ENCODE data around the gene FAM187B. TPM values are rescaled to one million over a fixed set of nuclear protein-coding genes. Genes with fewer than 3 reads are reported as not detected.

FAM187B gene
- total and polyA plus RNA-seq, 2 of the 4 experiments (the other 2 are of a cell fraction): not detected

DNA sequence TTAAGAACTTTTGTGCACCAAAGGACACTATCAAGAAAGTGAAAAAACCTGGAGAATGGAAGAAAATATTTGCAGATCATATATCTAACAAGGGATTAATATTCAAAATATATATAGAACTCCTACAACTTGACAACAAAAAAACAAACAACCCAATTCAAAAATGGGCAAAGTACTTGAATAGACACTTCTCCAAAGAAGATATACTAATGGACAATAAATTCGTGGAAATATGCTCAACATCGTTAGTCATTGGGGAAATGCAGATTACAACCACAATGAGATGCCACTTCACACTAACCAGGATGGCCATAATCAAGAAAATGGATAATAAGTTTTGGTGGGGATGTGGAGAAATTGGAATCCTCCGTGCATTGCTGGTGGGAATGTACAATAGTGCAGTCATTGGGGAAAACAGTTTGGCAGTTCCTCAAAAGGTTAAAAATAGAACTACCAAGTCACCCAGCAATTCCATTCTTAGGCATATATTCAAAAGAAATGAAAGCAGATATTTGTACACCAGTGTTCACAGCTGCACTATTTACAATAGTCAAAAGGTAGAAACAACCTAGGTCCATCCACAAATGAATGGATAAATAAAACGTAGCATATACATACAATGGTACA, 18.0 kb upstream of the FAM187B start:
- Histone ChIP-seq H2BK15ac (ENCODE audit: low read depth, low read length) (no peak overlapping the region), H3K36me3 (ENCODE audit: control insufficient read depth, insufficient read depth, low read length) (no peaks in the 10 kb centered on the region), H2AK9ac (replicated peaks; ENCODE audit: low read depth, low read length, poor library complexity) (no peak overlapping the region), H3K4me2 (ENCODE audit: low read depth, low read length) (no peak overlapping the region), H3K4me3 (ENCODE audit: insufficient read depth, low read depth, low read length) (no peak overlapping the region), H2AFZ (replicated peaks; ENCODE audit: low read length, poor library complexity) (no peak overlapping the region), H4K8ac (ENCODE audit: low read depth in 2 of 2, low read length in 2 of 2) (no peak overlapping the region), H3K18ac (ENCODE audit: low read depth, low read length) (no peak overlapping the region), H4K20me1 (ENCODE audit: insufficient read depth, low read length) (no peaks in the 10 kb centered on the region), H3K79me1 (ENCODE audit: low read depth in 1 of 2, low read length in 2 of 2) (no peaks in the 10 kb centered on the region), H3K23ac (ENCODE audit: low read depth, low read length) (no peak overlapping the region), H3K27ac (ENCODE audit: insufficient read depth, low read length) (no peak overlapping the region), H3K4ac (ENCODE audit: low read depth, low read length) (no peak overlapping the region), H2BK5ac (ENCODE audit: low read depth, low read length, poor library complexity, severe bottlenecking) (no peak overlapping the region), H2BK120ac (ENCODE audit: low read depth, low read length) (no peak overlapping the region), H3K4me1 (ENCODE audit: control insufficient read depth, insufficient read depth, low read length) (no peaks in the 10 kb centered on the region), H3K27me3 (ENCODE audit: control insufficient read depth, insufficient read depth, low read length) (peaks cover 37% of the 10 kb centered on the region), H3K9me3 (ENCODE audit: control insufficient read depth, insufficient read depth, low read length) (no peaks in the 10 kb centered on the region), H4K91ac (ENCODE audit: insufficient read depth, low read depth, low read length) (no peak overlapping the region), H3K14ac (replicated peaks; ENCODE audit: low read depth, low read length) (no peak overlapping the region), H3K9me1 (ENCODE audit: insufficient read depth, low read length) (no peaks in the 10 kb centered on the region), H2AK5ac (ENCODE audit: low read depth, low read length) (no peak overlapping the region), H4K5ac (ENCODE audit: low read depth, low read length) (no peak overlapping the region), H3K56ac (ENCODE audit: extremely low read depth, insufficient read depth, low read length) (no peak overlapping the region), H3K9ac (ENCODE audit: low read depth, low read length) (no peak overlapping the region), H2BK20ac (ENCODE audit: low read depth, low read length) (no peak overlapping the region)
- ChIA-PET POLR2A (ENCODE audit: unreplicated experiment) (no interaction called here), CTCF (no interaction called here)
- ATAC-seq (ENCODE audit: low read depth): no peak
- DNase-seq: no peak
- TF ChIP-seq NFE2L2 (IDR thresholded peaks at IDR 0.05; ENCODE audit: low read depth, low read length) (no peak), RCOR1 (IDR thresholded peaks at IDR 0.05; ENCODE audit: insufficient replicate concordance, low read length) (no peak), RFX5 (IDR thresholded peaks at IDR 0.05; ENCODE audit: low read depth, low read length) (no peak), MXI1 (IDR thresholded peaks at IDR 0.05; ENCODE audit: borderline replicate concordance, low read depth, low read length) (no peak), CHD1 (IDR thresholded peaks at IDR 0.05; ENCODE audit: low read depth, low read length) (no peak), MAZ (IDR thresholded peaks at IDR 0.05; ENCODE audit: borderline replicate concordance, low read depth, low read length) (no peak), CEBPB (IDR thresholded peaks at IDR 0.05; ENCODE audit: low read depth, low read length) (no peak), FOS (IDR thresholded peaks at IDR 0.05; ENCODE audit: low read depth, low read length) (no peak), BHLHE40 (IDR thresholded peaks at IDR 0.05; ENCODE audit: low read depth, low read length) (no peak), POLR2A (IDR thresholded peaks at IDR 0.05; ENCODE audit: low read depth, low read length) (no peak)
- TF ChIP-seq, protein P1, sequence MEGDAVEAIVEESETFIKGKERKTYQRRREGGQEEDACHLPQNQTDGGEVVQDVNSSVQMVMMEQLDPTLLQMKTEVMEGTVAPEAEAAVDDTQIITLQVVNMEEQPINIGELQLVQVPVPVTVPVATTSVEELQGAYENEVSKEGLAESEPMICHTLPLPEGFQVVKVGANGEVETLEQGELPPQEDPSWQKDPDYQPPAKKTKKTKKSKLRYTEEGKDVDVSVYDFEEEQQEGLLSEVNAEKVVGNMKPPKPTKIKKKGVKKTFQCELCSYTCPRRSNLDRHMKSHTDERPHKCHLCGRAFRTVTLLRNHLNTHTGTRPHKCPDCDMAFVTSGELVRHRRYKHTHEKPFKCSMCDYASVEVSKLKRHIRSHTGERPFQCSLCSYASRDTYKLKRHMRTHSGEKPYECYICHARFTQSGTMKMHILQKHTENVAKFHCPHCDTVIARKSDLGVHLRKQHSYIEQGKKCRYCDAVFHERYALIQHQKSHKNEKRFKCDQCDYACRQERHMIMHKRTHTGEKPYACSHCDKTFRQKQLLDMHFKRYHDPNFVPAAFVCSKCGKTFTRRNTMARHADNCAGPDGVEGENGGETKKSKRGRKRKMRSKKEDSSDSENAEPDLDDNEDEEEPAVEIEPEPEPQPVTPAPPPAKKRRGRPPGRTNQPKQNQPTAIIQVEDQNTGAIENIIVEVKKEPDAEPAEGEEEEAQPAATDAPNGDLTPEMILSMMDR (conservative IDR thresholded peaks at IDR 0.05; ENCODE audit: low read depth, low read length): no peak
- TF ChIP-seq, protein P2, sequence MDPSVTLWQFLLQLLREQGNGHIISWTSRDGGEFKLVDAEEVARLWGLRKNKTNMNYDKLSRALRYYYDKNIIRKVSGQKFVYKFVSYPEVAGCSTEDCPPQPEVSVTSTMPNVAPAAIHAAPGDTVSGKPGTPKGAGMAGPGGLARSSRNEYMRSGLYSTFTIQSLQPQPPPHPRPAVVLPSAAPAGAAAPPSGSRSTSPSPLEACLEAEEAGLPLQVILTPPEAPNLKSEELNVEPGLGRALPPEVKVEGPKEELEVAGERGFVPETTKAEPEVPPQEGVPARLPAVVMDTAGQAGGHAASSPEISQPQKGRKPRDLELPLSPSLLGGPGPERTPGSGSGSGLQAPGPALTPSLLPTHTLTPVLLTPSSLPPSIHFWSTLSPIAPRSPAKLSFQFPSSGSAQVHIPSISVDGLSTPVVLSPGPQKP (IDR thresholded peaks at IDR 0.05; ENCODE audit: borderline replicate concordance, low read depth, low read length): no peak
- TF ChIP-seq, protein P3, sequence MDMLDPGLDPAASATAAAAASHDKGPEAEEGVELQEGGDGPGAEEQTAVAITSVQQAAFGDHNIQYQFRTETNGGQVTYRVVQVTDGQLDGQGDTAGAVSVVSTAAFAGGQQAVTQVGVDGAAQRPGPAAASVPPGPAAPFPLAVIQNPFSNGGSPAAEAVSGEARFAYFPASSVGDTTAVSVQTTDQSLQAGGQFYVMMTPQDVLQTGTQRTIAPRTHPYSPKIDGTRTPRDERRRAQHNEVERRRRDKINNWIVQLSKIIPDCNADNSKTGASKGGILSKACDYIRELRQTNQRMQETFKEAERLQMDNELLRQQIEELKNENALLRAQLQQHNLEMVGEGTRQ (IDR thresholded peaks at IDR 0.05; ENCODE audit: low read depth, low read length): no peak
- no TSS peak for BruUV-seq (replicated peaks)
- dilution Hi-C loops (cut with HindIII; ENCODE audit: low sequenced_read_pairs, unreplicated experiment) (no loop called here), intact Hi-C loops (cut with micrococcal nuclease) (no loop called here), in situ Hi-C loops (cut with MboI; ENCODE audit: low sequenced_read_pairs) (no loop called here)
- WGBS, 2 experiments (ENCODE audit: extremely low coverage in 2 of 2, insufficient read length in 1 of 2): no CpG with 5 or more reads among the region's 4 CpGs
